Rectal smooth muscle tissue (tissue), 1 donor: ENCODE data around the gene ARID3C.
A peak's percentile ranks its signal among the peaks of the same experiment; 100 is the strongest.
"Not testable (repeated sequence)": the region's sequence is repeated elsewhere in the genome, so short reads cannot be mapped to it uniquely, and the experiment has no call there.

Source experiments
- H3K27ac ChIP-seq: one replicate; pipeline ENCODE4 v1.7.0; 2013; ENCODE audit warnings: low read depth, low read length, inconsistent platforms
- H3K27me3 ChIP-seq: one replicate; pipeline ENCODE4 v1.7.0; 2013; ENCODE audit warnings: low read length; ENCODE audit not compliant: control insufficient read depth, insufficient read depth
- H3K36me3 ChIP-seq: one replicate; pipeline ENCODE4 v1.7.0; 2013; ENCODE audit warnings: low read length; ENCODE audit not compliant: control insufficient read depth, insufficient read depth
- H3K4me1 ChIP-seq: one replicate; pipeline ENCODE4 v1.7.0; 2013; ENCODE audit warnings: low read length; ENCODE audit not compliant: control insufficient read depth, insufficient read depth
- H3K4me3 ChIP-seq: one replicate; pipeline ENCODE4 v1.7.0; 2013; ENCODE audit warnings: low read length
- H3K9ac ChIP-seq: one replicate; pipeline ENCODE4 v1.7.0; 2013; ENCODE audit warnings: low read length

Gene ARID3C

GRCh38 chr9:34648673-34649072 is 19.8 kb upstream of the ARID3C start:
- no peak overlapping the region for H3K27ac ChIP-seq
- H3K4me3 ChIP-seq = no peak overlapping the region
- H3K4me1 ChIP-seq = peaks cover 39% of the 10 kb centered on the region

GRCh38 chr9:34647651-34648050 is 18.8 kb upstream of the ARID3C start:
- peak overlapping the region; percentile 21 for H3K9ac ChIP-seq
- H3K36me3 ChIP-seq = peaks cover 14% of the 10 kb centered on the region
- no peaks in the 10 kb centered on the region for H3K27me3 ChIP-seq
- peaks cover 30% of the 10 kb centered on the region for H3K4me1 ChIP-seq
- peak overlapping the region; percentile 77 for H3K4me3 ChIP-seq
- peak overlapping the region; percentile 84 for H3K27ac ChIP-seq

More at GRCh38 chr9:34648673-34649072, 19.8 kb upstream of the ARID3C start:
- no peaks in the 10 kb centered on the region for H3K27me3 ChIP-seq
- H3K9ac ChIP-seq = no peak overlapping the region
- peaks cover 14% of the 10 kb centered on the region for H3K36me3 ChIP-seq

- Histone ChIP-seq H3K36me3 (peaks cover 14% of the 10 kb centered on the region), H3K27ac (peak overlapping the region; percentile 84), H3K9ac (peak overlapping the region; percentile 36), H3K4me1 (peaks cover 24% of the 10 kb centered on the region), H3K27me3 (no peaks in the 10 kb centered on the region), H3K4me3 (peak overlapping the region; percentile 77)
Measured at GRCh38 chr9:34647084-34647403, 18.2 kb upstream of the ARID3C start.

GRCh38 chr9:34646211-34647083 is 17.6 kb upstream of the ARID3C start, which contains the start of gene GALT:
Gene GALT (plus strand): TSS chr9:34646675. CDS start chr9:34646705, 30 bp downstream.
- H3K27me3 ChIP-seq = no peaks in the 10 kb centered on the region
- peak within 1 kb of the TSS; percentile 84 for H3K27ac ChIP-seq
- peak within 1 kb of the TSS; percentile 36 for H3K9ac ChIP-seq
- H3K4me3 ChIP-seq = peak within 1 kb of the TSS; percentile 77
- peaks cover 21% of the 10 kb centered on the region for H3K4me1 ChIP-seq
- peaks cover 14% of the 10 kb centered on the region for H3K36me3 ChIP-seq

GRCh38 chr9:34644766-34645314 is 16.0 kb upstream of the ARID3C start:
- Histone ChIP-seq H3K27ac (no peak overlapping the region), H3K27me3 (no peaks in the 10 kb centered on the region), H3K4me1 (peaks cover 17% of the 10 kb centered on the region), H3K9ac (no peak overlapping the region), H3K4me3 (no peak overlapping the region), H3K36me3 (peaks cover 13% of the 10 kb centered on the region)

- H3K27me3 ChIP-seq = no peaks in the 10 kb centered on the region
- H3K36me3 ChIP-seq = no peaks in the 10 kb centered on the region
- H3K9ac ChIP-seq = no peak overlapping the region
- H3K4me3 ChIP-seq = no peak overlapping the region
- H3K4me1 ChIP-seq = peaks cover 16% of the 10 kb centered on the region
- H3K27ac ChIP-seq = no peak overlapping the region
Measured at GRCh38 chr9:34642679-34643078, 13.8 kb upstream of the ARID3C start.

GRCh38 chr9:34639322-34639721 is 10.5 kb upstream of the ARID3C start:
- H3K27me3 ChIP-seq, H3K9ac ChIP-seq, H3K4me3 ChIP-seq, H3K27ac ChIP-seq, H3K36me3 ChIP-seq: not testable (repeated sequence)
- H3K4me1 ChIP-seq = peaks cover 15% of the 10 kb centered on the region

GRCh38 chr9:34638138-34638445 is 9.2 kb upstream of the ARID3C start:
- Histone ChIP-seq H3K9ac (peak overlapping the region; percentile 54), H3K27ac (peak overlapping the region; percentile 81), H3K27me3 (no peaks in the 10 kb centered on the region), H3K4me1 (peaks cover 15% of the 10 kb centered on the region), H3K36me3 (peaks cover 8% of the 10 kb centered on the region), H3K4me3 (peak overlapping the region; percentile 87)

GRCh38 chr9:34637356-34638137 is 8.7 kb upstream of the ARID3C start, which contains the start of gene SIGMAR1:
Gene SIGMAR1 (minus strand): TSS chr9:34637787. CDS start chr9:34637697, 90 bp downstream.
- Histone ChIP-seq H3K27ac (peak within 1 kb of the TSS; percentile 81), H3K4me3 (peak within 1 kb of the TSS; percentile 87), H3K9ac (peak within 1 kb of the TSS; percentile 54), H3K4me1 (peaks cover 15% of the 10 kb centered on the region), H3K36me3 (peaks cover 8% of the 10 kb centered on the region), H3K27me3 (no peaks in the 10 kb centered on the region)

GRCh38 chr9:34636791-34637355 is 8.0 kb upstream of the ARID3C start:
- Histone ChIP-seq H3K4me1 (peaks cover 15% of the 10 kb centered on the region), H3K36me3 (peaks cover 8% of the 10 kb centered on the region), H3K27ac (peak overlapping the region; percentile 81), H3K27me3 (no peaks in the 10 kb centered on the region), H3K4me3 (peak overlapping the region; percentile 87), H3K9ac (peak overlapping the region; percentile 29)

GRCh38 chr9:34635556-34635955 is 6.7 kb upstream of the ARID3C start:
- Histone ChIP-seq H3K4me3 (no peak overlapping the region), H3K27me3 (peaks cover under 1% of the 10 kb centered on the region), H3K9ac (no peak overlapping the region), H3K27ac (no peak overlapping the region), H3K4me1 (peaks cover 15% of the 10 kb centered on the region), H3K36me3 (peaks cover 8% of the 10 kb centered on the region)
